Measurements from ENCODE around the gene TPST1. TPM values are rescaled to one million over a fixed set of nuclear protein-coding genes. Genes with fewer than 3 reads are reported as not detected.

Gene TPST1
- total RNA-seq, 1 donor from 2014 or later, result 36.5 TPM

DNA sequence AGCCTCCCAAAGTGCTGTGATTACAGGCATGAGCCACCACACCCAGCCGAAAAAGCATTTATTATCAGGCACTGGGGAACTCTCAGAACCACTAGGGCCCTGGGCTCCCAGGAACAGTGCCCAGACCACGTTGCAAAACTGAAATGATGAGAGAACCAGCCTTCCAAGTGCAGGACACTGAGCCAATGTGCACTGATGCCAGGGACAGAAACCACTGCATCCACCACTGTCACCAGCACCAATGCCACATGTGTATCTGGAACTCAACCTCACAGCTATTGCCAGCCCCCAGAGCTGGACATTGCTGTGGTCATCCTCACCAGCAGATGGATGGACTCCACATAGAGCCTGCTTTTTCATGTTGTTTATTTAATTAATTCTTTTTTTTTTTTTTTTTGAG is 28.2 kb upstream of the TPST1 start:
- peaks cover 2% of the 10 kb centered on the region for H3K9me3 Mint-ChIP-seq (ENCODE audit: unreplicated experiment)
- no peaks in the 10 kb centered on the region for H3K4me1 ChIP-seq (ENCODE audit: insufficient read depth, low read length)
- no peak overlapping the region for H3K4me3 Mint-ChIP-seq (ENCODE audit: unreplicated experiment)
- peaks cover 4% of the 10 kb centered on the region for H3K9me3 ChIP-seq (ENCODE audit: insufficient read depth, low read depth, low read length)
- no peak overlapping the region for H3K27ac Mint-ChIP-seq (ENCODE audit: unreplicated experiment)
- H3K4me2 ChIP-seq (ENCODE audit: low read length), result no peak overlapping the region
- H3K4me1 Mint-ChIP-seq (ENCODE audit: low read depth, unreplicated experiment), result no peaks in the 10 kb centered on the region
- H3K27me3 Mint-ChIP-seq (ENCODE audit: low read depth, unreplicated experiment), result no peaks in the 10 kb centered on the region
- H3K36me3 ChIP-seq (ENCODE audit: insufficient read depth, low read length), result no peaks in the 10 kb centered on the region
- no peaks in the 10 kb centered on the region for H3K36me3 Mint-ChIP-seq (ENCODE audit: low read depth, unreplicated experiment)
- H3K79me2 ChIP-seq (ENCODE audit: insufficient read depth, low read length), result no peaks in the 10 kb centered on the region
- no peak overlapping the region for H3K27ac ChIP-seq (ENCODE audit: low read depth, low read length)
- no peak overlapping the region for H3K9ac ChIP-seq (ENCODE audit: low read length)
- H2AFZ ChIP-seq (ENCODE audit: low read depth, low read length), result no peak overlapping the region
- H3K27me3 ChIP-seq (ENCODE audit: insufficient read depth, low read length), result no peaks in the 10 kb centered on the region
- DNase-seq (ENCODE audit: low read depth), result no peak
- TF ChIP-seq, protein P1, sequence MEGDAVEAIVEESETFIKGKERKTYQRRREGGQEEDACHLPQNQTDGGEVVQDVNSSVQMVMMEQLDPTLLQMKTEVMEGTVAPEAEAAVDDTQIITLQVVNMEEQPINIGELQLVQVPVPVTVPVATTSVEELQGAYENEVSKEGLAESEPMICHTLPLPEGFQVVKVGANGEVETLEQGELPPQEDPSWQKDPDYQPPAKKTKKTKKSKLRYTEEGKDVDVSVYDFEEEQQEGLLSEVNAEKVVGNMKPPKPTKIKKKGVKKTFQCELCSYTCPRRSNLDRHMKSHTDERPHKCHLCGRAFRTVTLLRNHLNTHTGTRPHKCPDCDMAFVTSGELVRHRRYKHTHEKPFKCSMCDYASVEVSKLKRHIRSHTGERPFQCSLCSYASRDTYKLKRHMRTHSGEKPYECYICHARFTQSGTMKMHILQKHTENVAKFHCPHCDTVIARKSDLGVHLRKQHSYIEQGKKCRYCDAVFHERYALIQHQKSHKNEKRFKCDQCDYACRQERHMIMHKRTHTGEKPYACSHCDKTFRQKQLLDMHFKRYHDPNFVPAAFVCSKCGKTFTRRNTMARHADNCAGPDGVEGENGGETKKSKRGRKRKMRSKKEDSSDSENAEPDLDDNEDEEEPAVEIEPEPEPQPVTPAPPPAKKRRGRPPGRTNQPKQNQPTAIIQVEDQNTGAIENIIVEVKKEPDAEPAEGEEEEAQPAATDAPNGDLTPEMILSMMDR (IDR thresholded peaks at IDR 0.05; ENCODE audit: insufficient read depth, low read depth, low read length), result no peak
- no peak for TF ChIP-seq EZH2 (IDR thresholded peaks at IDR 0.05; ENCODE audit: insufficient read depth, low read length)
- FAIRE-seq, result no peak
- H4K20me1 ChIP-seq (ENCODE audit: insufficient read depth, low read length), result no peaks in the 10 kb centered on the region
- H3K4me3 ChIP-seq (ENCODE audit: insufficient read depth, low read depth, low read length), result no peak overlapping the region

DNA sequence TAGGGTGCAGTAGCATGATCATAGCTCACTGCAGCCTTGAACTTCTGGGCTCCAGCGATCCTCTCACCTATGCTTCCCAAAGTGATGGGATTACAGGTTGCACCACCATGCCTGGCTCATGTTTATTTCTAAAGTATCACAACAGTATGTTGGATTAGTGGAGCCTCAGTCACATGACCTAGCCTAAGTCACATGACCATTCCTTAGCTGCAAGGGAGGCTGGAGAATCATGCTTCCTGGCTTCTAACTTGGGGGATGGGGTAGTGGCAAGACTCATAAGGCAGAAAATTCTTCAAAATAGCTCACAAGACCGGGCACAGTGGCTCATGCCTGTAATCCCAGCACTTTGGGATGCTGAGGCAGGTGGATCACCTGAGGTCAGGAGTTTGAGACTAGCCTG is 26.9 kb upstream of the TPST1 start:
- Mint-ChIP-seq H3K27me3 (ENCODE audit: low read depth, unreplicated experiment) (no peaks in the 10 kb centered on the region), H3K4me3 (ENCODE audit: unreplicated experiment) (no peak overlapping the region), H3K36me3 (ENCODE audit: low read depth, unreplicated experiment) (no peaks in the 10 kb centered on the region), H3K27ac (ENCODE audit: unreplicated experiment) (no peak overlapping the region), H3K9me3 (ENCODE audit: unreplicated experiment) (peaks cover under 1% of the 10 kb centered on the region), H3K4me1 (ENCODE audit: low read depth, unreplicated experiment) (no peaks in the 10 kb centered on the region)
- H4K20me1 ChIP-seq (ENCODE audit: insufficient read depth, low read length), result no peaks in the 10 kb centered on the region
- no peaks in the 10 kb centered on the region for H3K27me3 ChIP-seq (ENCODE audit: insufficient read depth, low read length)
- H3K9me3 ChIP-seq (ENCODE audit: insufficient read depth, low read depth, low read length), result peaks cover 4% of the 10 kb centered on the region
- TF ChIP-seq, protein P1 (IDR thresholded peaks at IDR 0.05; ENCODE audit: insufficient read depth, low read depth, low read length), result no peak
- TF ChIP-seq EZH2 (IDR thresholded peaks at IDR 0.05; ENCODE audit: insufficient read depth, low read length), result no peak
- FAIRE-seq (no peak), DNase-seq (ENCODE audit: low read depth) (no peak)
- H3K79me2 ChIP-seq (ENCODE audit: insufficient read depth, low read length), result no peaks in the 10 kb centered on the region
- no peaks in the 10 kb centered on the region for H3K4me1 ChIP-seq (ENCODE audit: insufficient read depth, low read length)
- H3K4me3 ChIP-seq (ENCODE audit: insufficient read depth, low read depth, low read length), result no peak overlapping the region
- H3K9ac ChIP-seq (ENCODE audit: low read length), result no peak overlapping the region
- H3K36me3 ChIP-seq (ENCODE audit: insufficient read depth, low read length), result no peaks in the 10 kb centered on the region
- H2AFZ ChIP-seq (ENCODE audit: low read depth, low read length), result no peak overlapping the region
- no peak overlapping the region for H3K4me2 ChIP-seq (ENCODE audit: low read length)
- no peak overlapping the region for H3K27ac ChIP-seq (ENCODE audit: low read depth, low read length)

DNA sequence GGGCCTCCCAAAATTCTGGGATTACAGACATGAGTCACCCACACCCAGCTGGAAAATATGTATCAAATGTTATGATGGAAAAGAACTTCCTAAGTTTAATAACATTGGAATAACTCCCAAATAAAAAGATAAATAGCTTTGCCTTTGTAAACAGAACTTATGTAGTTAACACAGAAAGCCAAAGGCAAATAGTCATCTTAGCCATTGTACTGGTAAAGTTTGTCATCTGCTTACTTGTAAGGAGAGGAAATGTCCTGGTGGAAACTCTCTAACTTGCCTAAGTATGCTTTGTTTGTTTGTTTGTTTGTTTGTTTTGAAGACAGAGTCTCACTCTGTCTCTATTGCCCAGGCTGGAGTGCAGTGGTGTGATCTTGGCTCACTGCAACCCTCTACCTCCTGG is 23.8 kb upstream of the TPST1 start:
- H3K79me2 ChIP-seq (ENCODE audit: insufficient read depth, low read length), result no peaks in the 10 kb centered on the region
- no peak overlapping the region for H3K4me2 ChIP-seq (ENCODE audit: low read length)
- no peak overlapping the region for H3K27ac ChIP-seq (ENCODE audit: low read depth, low read length)
- TF ChIP-seq, protein P1 (IDR thresholded peaks at IDR 0.05; ENCODE audit: insufficient read depth, low read depth, low read length), result no peak
- H3K27me3 ChIP-seq (ENCODE audit: insufficient read depth, low read length), result no peaks in the 10 kb centered on the region
- Mint-ChIP-seq H3K36me3 (ENCODE audit: low read depth, unreplicated experiment) (no peaks in the 10 kb centered on the region), H3K9me3 (ENCODE audit: unreplicated experiment) (peaks cover 3% of the 10 kb centered on the region), H3K4me1 (ENCODE audit: low read depth, unreplicated experiment) (peaks cover 9% of the 10 kb centered on the region), H3K4me3 (ENCODE audit: unreplicated experiment) (no peak overlapping the region), H3K27ac (ENCODE audit: unreplicated experiment) (no peak overlapping the region), H3K27me3 (ENCODE audit: low read depth, unreplicated experiment) (no peaks in the 10 kb centered on the region)
- H4K20me1 ChIP-seq (ENCODE audit: insufficient read depth, low read length), result no peaks in the 10 kb centered on the region
- H3K4me3 ChIP-seq (ENCODE audit: insufficient read depth, low read depth, low read length), result no peak overlapping the region
- DNase-seq (ENCODE audit: low read depth) (no peak), FAIRE-seq (no peak)
- H3K9ac ChIP-seq (ENCODE audit: low read length), result no peak overlapping the region
- peaks cover 2% of the 10 kb centered on the region for H3K4me1 ChIP-seq (ENCODE audit: insufficient read depth, low read length)
- H3K9me3 ChIP-seq (ENCODE audit: insufficient read depth, low read depth, low read length), result peaks cover 4% of the 10 kb centered on the region
- no peaks in the 10 kb centered on the region for H3K36me3 ChIP-seq (ENCODE audit: insufficient read depth, low read length)
- H2AFZ ChIP-seq (ENCODE audit: low read depth, low read length), result no peak overlapping the region

All from astrocyte (in vitro differentiated cells and primary cell).